K562 (cell line): ENCODE measurements around the gene CABP4. TPM values are rescaled to one million over a fixed set of nuclear protein-coding genes. Genes with fewer than 3 reads are reported as not detected.

ENCODE experiments used
- BACH1 ChIP-seq: fragments of 200-800 bp; sonication (Bioruptor generic); IDR thresholded peaks from 2 replicates; pipeline ENCODE4 v1.6.1; 2016; ENCODE audit warnings: missing genetic modification characterization, missing compliant biosample characterization
- DMBX1 ChIP-seq: fragments of 250-450 bp; sonication (Bioruptor Pico); IDR thresholded peaks from 2 replicates; pipeline ENCODE4 v1.8.0; 2022; ENCODE audit warnings: inconsistent platforms, mild to moderate bottlenecking, moderate library complexity, borderline replicate concordance
- MEIS2 ChIP-seq: fragments of 450-650 bp; IDR thresholded peaks from 2 replicates; pipeline ENCODE4 v1.6.1; 2014; ENCODE audit warnings: mild to moderate bottlenecking; ENCODE audit not compliant: partially characterized antibody
- MTA3 ChIP-seq: fragments of 450-650 bp; formaldehyde crosslinking; IDR thresholded peaks from 2 replicates; pipeline ENCODE4 v1.6.1; 2017; ENCODE audit warnings: mild to moderate bottlenecking, borderline replicate concordance
- POLR3G ChIP-seq: IDR thresholded peaks from 2 replicates; pipeline ENCODE4 v1.6.1; 2011; ENCODE audit not compliant: insufficient read length, insufficient replicate concordance; ENCODE audit errors: extremely low read depth
- SIN3A ChIP-seq, 2 experiments: fragments of 150-350 bp in 1 of 2; IDR thresholded peaks; 2 replicates each; pipeline ENCODE4 v1.6.1; 2011 to 2016; ENCODE audit warnings: borderline replicate concordance in 2 of 2, low read depth in 2 of 2, low read length in 2 of 2, mild to moderate bottlenecking in 2 of 2, moderate library complexity in 2 of 2; ENCODE audit not compliant: control insufficient read depth in 1 of 2
- ZNF785 ChIP-seq: fragments of 250-450 bp; sonication (Bioruptor Pico); IDR thresholded peaks from 2 replicates; pipeline ENCODE4 v1.4.0; 2020; ENCODE audit warnings: mild to moderate bottlenecking
- polyA plus RNA-seq, 8 experiments: library from polyadenylated mRNA; depleted of rRNA in 4 of 8; stranded (reverse) in 5 of 8; unstranded in 3 of 8; fragments of >200 nt; fragmentation: Nextera tagmentation in 2 of 8; fragmentation: Illumina TruSeq in 1 of 8; extraction: Ambion mirVana in 2 of 8; extraction: Trizol in 1 of 8; gene quantifications; 2 replicates each; pipeline versions ENCODE4 v1.2.1 to v1.2.3, GENCODE V29; 2011 to 2014; ENCODE audit warnings: inconsistent platforms in 1 of 8, missing spikeins in 1 of 8
- total RNA-seq, 7 experiments: library from RNA; depleted of rRNA in 6 of 7; stranded (reverse); fragments of >200 nt in 6 of 7; fragmentation: Illumina TruSeq in 2 of 7; extraction: Trizol in 2 of 7; gene quantifications; 2 replicates each; pipeline versions ENCODE4 v1.2.1 to v1.2.3, GENCODE V29; 2011 to 2021; ENCODE audit warnings: low replicate concordance in 1 of 7
- TF ChIP-seq, protein P1 (sequence below): fragments of 450-650 bp; IDR thresholded peaks from 2 replicates; pipeline ENCODE4 v1.7.1; 2018; ENCODE audit warnings: mild to moderate bottlenecking, low read depth; ENCODE audit not compliant: partially characterized antibody
- TF ChIP-seq, protein P2 (sequence below): sonication (generic); formaldehyde crosslinking; IDR thresholded peaks from 2 replicates; pipeline ENCODE4 v1.8.1; 2022; ENCODE audit warnings: missing genetic modification reagents
- TF ChIP-seq, protein P3 (sequence below): fragments of 450-650 bp; formaldehyde crosslinking; IDR thresholded peaks from 2 replicates; pipeline ENCODE4 v1.4.0; 2020; ENCODE audit warnings: mild to moderate bottlenecking, moderate library complexity
- TF ChIP-seq, protein P4 (sequence below), 2 experiments: IDR thresholded peaks in 1 of 2; conservative IDR thresholded peaks in 1 of 2; 2 replicates each; pipeline ENCODE4 v1.6.1; 2016; ENCODE audit warnings: low read depth in 2 of 2, mild to moderate bottlenecking in 1 of 2, missing compliant biosample characterization in 1 of 2, missing genetic modification characterization in 1 of 2, moderate library complexity in 1 of 2

Gene CABP4
- total and polyA plus RNA-seq, 9 of the 15 experiments (the other 6 are each of a cell fraction or from before 2014, with no cell fraction given) = 0.11 TPM; not detected in 8

DNA sequence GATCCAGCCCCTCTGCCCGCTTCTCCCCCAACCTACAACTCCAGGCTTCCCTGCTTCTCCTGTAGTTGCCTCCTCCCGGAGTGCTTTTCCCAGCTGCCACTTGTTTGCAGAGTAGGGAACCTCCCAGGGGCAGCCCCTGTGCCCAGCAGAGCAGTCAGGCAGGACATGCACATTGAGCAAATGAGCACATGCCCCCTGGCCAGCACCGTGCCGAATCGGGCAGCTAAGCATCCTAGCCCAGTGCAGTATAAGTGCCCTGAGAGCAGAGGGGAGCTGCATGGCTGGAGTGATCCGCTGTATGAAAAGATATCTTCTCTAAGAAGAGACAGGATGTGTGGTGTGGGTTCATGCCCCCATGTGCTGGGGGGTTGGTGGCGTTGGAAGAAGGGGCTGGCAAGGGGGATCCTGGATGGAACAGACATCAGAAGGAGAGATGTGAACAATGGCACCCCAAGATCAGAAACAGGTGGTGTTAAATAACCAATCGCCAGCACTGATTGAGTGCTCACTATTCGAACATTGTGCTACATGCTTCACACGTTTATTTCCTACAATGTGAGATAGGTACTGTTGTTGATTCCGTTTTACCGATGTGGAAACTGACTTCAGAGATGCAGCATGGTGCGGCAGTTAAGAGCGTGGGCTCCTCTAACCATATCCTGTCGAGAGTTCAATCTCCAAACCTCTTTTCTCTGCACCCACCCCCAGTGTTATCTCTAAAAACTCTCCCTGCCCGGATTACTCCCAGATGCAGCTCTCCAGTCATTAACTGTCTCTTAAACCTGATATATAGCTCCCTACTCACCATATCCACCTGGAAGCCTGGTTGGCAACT, 28.9 kb downstream of the CABP4 start (continued):
- TF ChIP-seq, protein P1, sequence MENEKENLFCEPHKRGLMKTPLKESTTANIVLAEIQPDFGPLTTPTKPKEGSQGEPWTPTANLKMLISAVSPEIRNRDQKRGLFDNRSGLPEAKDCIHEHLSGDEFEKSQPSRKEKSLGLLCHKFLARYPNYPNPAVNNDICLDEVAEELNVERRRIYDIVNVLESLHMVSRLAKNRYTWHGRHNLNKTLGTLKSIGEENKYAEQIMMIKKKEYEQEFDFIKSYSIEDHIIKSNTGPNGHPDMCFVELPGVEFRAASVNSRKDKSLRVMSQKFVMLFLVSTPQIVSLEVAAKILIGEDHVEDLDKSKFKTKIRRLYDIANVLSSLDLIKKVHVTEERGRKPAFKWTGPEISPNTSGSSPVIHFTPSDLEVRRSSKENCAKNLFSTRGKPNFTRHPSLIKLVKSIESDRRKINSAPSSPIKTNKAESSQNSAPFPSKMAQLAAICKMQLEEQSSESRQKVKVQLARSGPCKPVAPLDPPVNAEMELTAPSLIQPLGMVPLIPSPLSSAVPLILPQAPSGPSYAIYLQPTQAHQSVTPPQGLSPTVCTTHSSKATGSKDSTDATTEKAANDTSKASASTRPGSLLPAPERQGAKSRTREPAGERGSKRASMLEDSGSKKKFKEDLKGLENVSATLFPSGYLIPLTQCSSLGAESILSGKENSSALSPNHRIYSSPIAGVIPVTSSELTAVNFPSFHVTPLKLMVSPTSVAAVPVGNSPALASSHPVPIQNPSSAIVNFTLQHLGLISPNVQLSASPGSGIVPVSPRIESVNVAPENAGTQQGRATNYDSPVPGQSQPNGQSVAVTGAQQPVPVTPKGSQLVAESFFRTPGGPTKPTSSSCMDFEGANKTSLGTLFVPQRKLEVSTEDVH = no peak
- TF ChIP-seq ZNF785 (CRISPR knock-in tag) (no peak), SIN3A (IDR thresholded peaks at IDR 0.05; ENCODE audit: borderline replicate concordance in 2 of 2, control insufficient read depth in 1 of 2, low read depth in 2 of 2, low read length in 2 of 2) (no peak), MEIS2 (peak; percentile 60), BACH1 (tag) (no peak), MTA3 (no peak), POLR3G (no peak), DMBX1 (CRISPR knock-in tag) (no peak)
- TF ChIP-seq, protein P2, sequence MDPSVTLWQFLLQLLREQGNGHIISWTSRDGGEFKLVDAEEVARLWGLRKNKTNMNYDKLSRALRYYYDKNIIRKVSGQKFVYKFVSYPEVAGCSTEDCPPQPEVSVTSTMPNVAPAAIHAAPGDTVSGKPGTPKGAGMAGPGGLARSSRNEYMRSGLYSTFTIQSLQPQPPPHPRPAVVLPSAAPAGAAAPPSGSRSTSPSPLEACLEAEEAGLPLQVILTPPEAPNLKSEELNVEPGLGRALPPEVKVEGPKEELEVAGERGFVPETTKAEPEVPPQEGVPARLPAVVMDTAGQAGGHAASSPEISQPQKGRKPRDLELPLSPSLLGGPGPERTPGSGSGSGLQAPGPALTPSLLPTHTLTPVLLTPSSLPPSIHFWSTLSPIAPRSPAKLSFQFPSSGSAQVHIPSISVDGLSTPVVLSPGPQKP (CRISPR knock-in tag) = no peak
- TF ChIP-seq, protein P3, sequence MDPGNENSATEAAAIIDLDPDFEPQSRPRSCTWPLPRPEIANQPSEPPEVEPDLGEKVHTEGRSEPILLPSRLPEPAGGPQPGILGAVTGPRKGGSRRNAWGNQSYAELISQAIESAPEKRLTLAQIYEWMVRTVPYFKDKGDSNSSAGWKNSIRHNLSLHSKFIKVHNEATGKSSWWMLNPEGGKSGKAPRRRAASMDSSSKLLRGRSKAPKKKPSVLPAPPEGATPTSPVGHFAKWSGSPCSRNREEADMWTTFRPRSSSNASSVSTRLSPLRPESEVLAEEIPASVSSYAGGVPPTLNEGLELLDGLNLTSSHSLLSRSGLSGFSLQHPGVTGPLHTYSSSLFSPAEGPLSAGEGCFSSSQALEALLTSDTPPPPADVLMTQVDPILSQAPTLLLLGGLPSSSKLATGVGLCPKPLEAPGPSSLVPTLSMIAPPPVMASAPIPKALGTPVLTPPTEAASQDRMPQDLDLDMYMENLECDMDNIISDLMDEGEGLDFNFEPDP (CRISPR knock-in tag) = no peak
- TF ChIP-seq, protein P4, sequence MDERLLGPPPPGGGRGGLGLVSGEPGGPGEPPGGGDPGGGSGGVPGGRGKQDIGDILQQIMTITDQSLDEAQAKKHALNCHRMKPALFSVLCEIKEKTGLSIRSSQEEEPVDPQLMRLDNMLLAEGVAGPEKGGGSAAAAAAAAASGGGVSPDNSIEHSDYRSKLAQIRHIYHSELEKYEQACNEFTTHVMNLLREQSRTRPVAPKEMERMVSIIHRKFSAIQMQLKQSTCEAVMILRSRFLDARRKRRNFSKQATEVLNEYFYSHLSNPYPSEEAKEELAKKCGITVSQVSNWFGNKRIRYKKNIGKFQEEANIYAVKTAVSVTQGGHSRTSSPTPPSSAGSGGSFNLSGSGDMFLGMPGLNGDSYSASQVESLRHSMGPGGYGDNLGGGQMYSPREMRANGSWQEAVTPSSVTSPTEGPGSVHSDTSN (CRISPR knock-in tag; IDR thresholded peaks at IDR 0.05; ENCODE audit: low read depth) = no peak
- TF ChIP-seq, protein P4 (tag; conservative IDR thresholded peaks at IDR 0.05; ENCODE audit: low read depth) = 0 out of 2 replicates have a peak, but pooled peaks have one; percentile 28
